Activated naive CD8-positive, alpha-beta T cell treated with anti-CD3 and anti-CD28 coated beads, Interleukin-2, amount 50 U/mL, for 24 hours (primary cell): ENCODE results near the gene CENPA.
A peak's percentile ranks its signal among the peaks of the same experiment; 100 is the strongest.
"Not testable (repeated sequence)": the region's sequence is repeated elsewhere in the genome, so short reads cannot be mapped to it uniquely, and the experiment has no call there.

ENCODE experiments used
- ATAC-seq: fragments of 150-1000 bp; cut with Tn5 transposase; one replicate; pipeline ENCODE4 v1.10.0; 2021
- DNase-seq: peaks from one replicate; pipeline ENCODE4 v3.0.0; 2021
- H3K27ac Mint-ChIP-seq: one replicate; pipeline ENCODE4 v1.8.0; 2021; ENCODE audit warnings: mild to moderate bottlenecking, mixed read lengths
- H3K27me3 Mint-ChIP-seq: one replicate; pipeline ENCODE4 v1.8.0; 2021; ENCODE audit warnings: mixed read lengths
- H3K36me3 Mint-ChIP-seq: one replicate; pipeline ENCODE4 v1.8.0; 2021; ENCODE audit warnings: low read depth, mixed read lengths
- H3K4me1 Mint-ChIP-seq: one replicate; pipeline ENCODE4 v1.8.0; 2021; ENCODE audit warnings: mixed read lengths
- H3K4me3 Mint-ChIP-seq: one replicate; pipeline ENCODE4 v1.8.0; 2021; ENCODE audit warnings: mild to moderate bottlenecking, moderate library complexity, mixed read lengths
- H3K9me3 Mint-ChIP-seq: one replicate; pipeline ENCODE4 v1.8.0; 2021; ENCODE audit warnings: mixed read lengths

Gene CENPA

GRCh38 chr2:26785431-26786206 is at the start of gene CENPA:
CENPA (plus strand) TSS chr2:26786056; CDS start chr2:26786197, 141 bp downstream.
- Mint-ChIP-seq H3K36me3 (peaks cover 26% of the 10 kb centered on the region), H3K4me3 (peak within 1 kb of the TSS; percentile 91), H3K27me3 (peaks cover 17% of the 10 kb centered on the region), H3K4me1 (peaks cover 23% of the 10 kb centered on the region), H3K9me3 (peaks cover under 1% of the 10 kb centered on the region), H3K27ac (peak within 1 kb of the TSS; percentile 77)
- ATAC-seq (peak; percentile 100), DNase-seq (peak; percentile 91)

GRCh38 chr2:26737221-26737620 is 48.6 kb upstream of the CENPA start:
- H3K27ac Mint-ChIP-seq, result no peak overlapping the region
- no peaks in the 10 kb centered on the region for H3K36me3 Mint-ChIP-seq
- no peak overlapping the region for H3K4me3 Mint-ChIP-seq
- no peak for DNase-seq
- ATAC-seq, result no peak
- H3K27me3 Mint-ChIP-seq, result peaks cover 7% of the 10 kb centered on the region
- peaks cover 2% of the 10 kb centered on the region for H3K4me1 Mint-ChIP-seq
- no peaks in the 10 kb centered on the region for H3K9me3 Mint-ChIP-seq

GRCh38 chr2:26738481-26738880 is 47.4 kb upstream of the CENPA start:
- no peak for DNase-seq
- Mint-ChIP-seq H3K27ac (no peak overlapping the region), H3K27me3 (peaks cover 4% of the 10 kb centered on the region), H3K4me3 (no peak overlapping the region), H3K4me1 (peaks cover 2% of the 10 kb centered on the region), H3K9me3 (no peaks in the 10 kb centered on the region), H3K36me3 (no peaks in the 10 kb centered on the region)
- ATAC-seq, result no peak

GRCh38 chr2:26739514-26739913 is 46.3 kb upstream of the CENPA start:
- Mint-ChIP-seq H3K36me3 (no peaks in the 10 kb centered on the region), H3K9me3 (no peaks in the 10 kb centered on the region), H3K27ac (no peak overlapping the region), H3K4me1 (peaks cover 2% of the 10 kb centered on the region), H3K4me3 (no peak overlapping the region), H3K27me3 (peaks cover 2% of the 10 kb centered on the region)
- DNase-seq (no peak), ATAC-seq (no peak)

GRCh38 chr2:26740346-26740745 is 45.5 kb upstream of the CENPA start:
- no peak overlapping the region for H3K4me3 Mint-ChIP-seq
- H3K27ac Mint-ChIP-seq, result no peak overlapping the region
- peaks cover 2% of the 10 kb centered on the region for H3K4me1 Mint-ChIP-seq
- H3K27me3 Mint-ChIP-seq, result peaks cover 2% of the 10 kb centered on the region
- no peaks in the 10 kb centered on the region for H3K36me3 Mint-ChIP-seq
- no peak for ATAC-seq
- DNase-seq, result no peak
- H3K9me3 Mint-ChIP-seq, result no peaks in the 10 kb centered on the region

GRCh38 chr2:26740890-26741302 is 45.0 kb upstream of the CENPA start:
- DNase-seq (no peak), ATAC-seq (peak; percentile 72)
- H3K27ac Mint-ChIP-seq, result no peak overlapping the region
- H3K4me1 Mint-ChIP-seq, result peaks cover 2% of the 10 kb centered on the region
- no peak overlapping the region for H3K4me3 Mint-ChIP-seq
- no peaks in the 10 kb centered on the region for H3K9me3 Mint-ChIP-seq
- H3K36me3 Mint-ChIP-seq, result no peaks in the 10 kb centered on the region
- H3K27me3 Mint-ChIP-seq, result peaks cover 2% of the 10 kb centered on the region

- ATAC-seq (no peak), DNase-seq (no peak)
- Mint-ChIP-seq H3K4me1 (peaks cover 2% of the 10 kb centered on the region), H3K9me3 (no peaks in the 10 kb centered on the region), H3K4me3 (no peak overlapping the region), H3K36me3 (no peaks in the 10 kb centered on the region), H3K27ac (no peak overlapping the region), H3K27me3 (no peaks in the 10 kb centered on the region)
Observed at GRCh38 chr2:26742048-26742770, 43.6 kb upstream of the CENPA start.

GRCh38 chr2:26743852-26744251 is 42.0 kb upstream of the CENPA start:
- peaks cover 2% of the 10 kb centered on the region for H3K4me1 Mint-ChIP-seq
- no peak for ATAC-seq
- no peak for DNase-seq
- H3K9me3 Mint-ChIP-seq, result no peaks in the 10 kb centered on the region
- no peaks in the 10 kb centered on the region for H3K27me3 Mint-ChIP-seq
- no peak overlapping the region for H3K4me3 Mint-ChIP-seq
- H3K36me3 Mint-ChIP-seq, result no peaks in the 10 kb centered on the region
- no peak overlapping the region for H3K27ac Mint-ChIP-seq

- Mint-ChIP-seq H3K9me3 (no peaks in the 10 kb centered on the region), H3K36me3 (no peaks in the 10 kb centered on the region), H3K4me3 (no peak overlapping the region), H3K4me1 (peaks cover 2% of the 10 kb centered on the region), H3K27ac (no peak overlapping the region), H3K27me3 (no peaks in the 10 kb centered on the region)
- no peak for DNase-seq
- no peak for ATAC-seq
Observed at GRCh38 chr2:26744953-26745352, 40.9 kb upstream of the CENPA start.

- H3K27me3 Mint-ChIP-seq, result no peaks in the 10 kb centered on the region
- no peaks in the 10 kb centered on the region for H3K36me3 Mint-ChIP-seq
- DNase-seq, result peak; percentile 88
- peaks cover under 1% of the 10 kb centered on the region for H3K4me1 Mint-ChIP-seq
- no peak overlapping the region for H3K27ac Mint-ChIP-seq
- peak; percentile 81 for ATAC-seq
- no peaks in the 10 kb centered on the region for H3K9me3 Mint-ChIP-seq
- H3K4me3 Mint-ChIP-seq, result no peak overlapping the region
Observed at GRCh38 chr2:26745609-26746327, 40.1 kb upstream of the CENPA start.

- Mint-ChIP-seq H3K27ac (no peak overlapping the region), H3K27me3 (no peaks in the 10 kb centered on the region), H3K36me3 (no peaks in the 10 kb centered on the region), H3K9me3 (no peaks in the 10 kb centered on the region), H3K4me3 (no peak overlapping the region), H3K4me1 (no peaks in the 10 kb centered on the region)
- no peak for DNase-seq
- ATAC-seq, result no peak
Observed at GRCh38 chr2:26746934-26747333, 38.9 kb upstream of the CENPA start.

- not testable (repeated sequence) for H3K4me1 Mint-ChIP-seq, ATAC-seq, H3K27ac Mint-ChIP-seq, H3K4me3 Mint-ChIP-seq, DNase-seq, H3K9me3 Mint-ChIP-seq, H3K27me3 Mint-ChIP-seq, H3K36me3 Mint-ChIP-seq
Observed at GRCh38 chr2:26749787-26750420, 36.0 kb upstream of the CENPA start.

GRCh38 chr2:26750467-26750866 is 35.4 kb upstream of the CENPA start:
- H3K27ac Mint-ChIP-seq, H3K27me3 Mint-ChIP-seq, H3K36me3 Mint-ChIP-seq, DNase-seq, H3K4me1 Mint-ChIP-seq, H3K4me3 Mint-ChIP-seq, H3K9me3 Mint-ChIP-seq, ATAC-seq: not testable (repeated sequence)

- Mint-ChIP-seq H3K36me3 (no peaks in the 10 kb centered on the region), H3K9me3 (no peaks in the 10 kb centered on the region), H3K27me3 (peaks cover 6% of the 10 kb centered on the region), H3K4me3 (no peak overlapping the region), H3K4me1 (peaks cover 6% of the 10 kb centered on the region), H3K27ac (no peak overlapping the region)
- ATAC-seq (no peak), DNase-seq (no peak)
Observed at GRCh38 chr2:26752656-26753055, 33.2 kb upstream of the CENPA start.
